Measurements from ENCODE around the gene DENND5B. TPM values are rescaled to one million over a fixed set of nuclear protein-coding genes. Genes with fewer than 3 reads are reported as not detected.
"Not testable (repeated sequence)": the region's sequence is repeated elsewhere in the genome, so short reads cannot be mapped to it uniquely, and the experiment has no call there.

Gene DENND5B
- total and polyA plus RNA-seq, 2 of the 4 experiments (the other 2 are of a cell fraction) = 5.5 to 13.4 TPM

GRCh38 chr12:31574803-31575575, 15.9 kb downstream of the DENND5B start:
- Histone ChIP-seq H3K79me1 (ENCODE audit: low read depth in 1 of 2, low read length in 2 of 2) (peaks cover 14 to 50% of the 10 kb centered on the region in 2 experiments; a peak in 3 of 4 replicates), H4K8ac (ENCODE audit: low read depth in 2 of 2, low read length in 2 of 2) (0 out of 4 replicates have a peak overlapping the region, but pooled peaks of 1 of the 2 experiments have one; percentile 22), H3K56ac (ENCODE audit: extremely low read depth, insufficient read depth, low read length) (no peak overlapping the region), H3K36me3 (ENCODE audit: control insufficient read depth, insufficient read depth, low read length) (no peaks in the 10 kb centered on the region), H3K4me1 (ENCODE audit: control insufficient read depth, insufficient read depth, low read length) (peaks cover 9% of the 10 kb centered on the region), H3K23ac (ENCODE audit: low read depth, low read length) (peak overlapping the region; percentile 1; the same call in 1 of the 2 replicates), H4K91ac (ENCODE audit: insufficient read depth, low read depth, low read length) (no peak overlapping the region), H2AK9ac (replicated peaks; ENCODE audit: low read depth, low read length, poor library complexity) (no peak overlapping the region), H3K9me1 (ENCODE audit: insufficient read depth, low read length) (no peaks in the 10 kb centered on the region), H2BK20ac (ENCODE audit: low read depth, low read length) (no peak overlapping the region), H4K5ac (ENCODE audit: low read depth, low read length) (no peak overlapping the region), H3K4me3 (ENCODE audit: insufficient read depth, low read depth, low read length) (no peak overlapping the region), H3K4me2 (ENCODE audit: low read depth, low read length) (peak overlapping the region; percentile 20; the same call in 1 of the 2 replicates), H2AK5ac (ENCODE audit: low read depth, low read length) (no peak overlapping the region), H4K20me1 (ENCODE audit: insufficient read depth, low read length) (peaks cover 5% of the 10 kb centered on the region; the same call in 1 of the 2 replicates), H3K18ac (ENCODE audit: low read depth, low read length) (no peak overlapping the region), H3K4ac (ENCODE audit: low read depth, low read length) (no peak overlapping the region), H2BK15ac (ENCODE audit: low read depth, low read length) (no peak overlapping the region), H2AFZ (replicated peaks; ENCODE audit: low read length, poor library complexity) (no peak overlapping the region), H3K14ac (replicated peaks; ENCODE audit: low read depth, low read length) (peak overlapping the region; percentile 41; the same call in 1 of the 2 replicates), H2BK5ac (ENCODE audit: low read depth, low read length, poor library complexity, severe bottlenecking) (no peak overlapping the region), H3K9ac (ENCODE audit: low read depth, low read length) (no peak overlapping the region), H2BK120ac (ENCODE audit: low read depth, low read length) (no peak overlapping the region), H3K27me3 (ENCODE audit: control insufficient read depth, insufficient read depth, low read length) (no peaks in the 10 kb centered on the region), H3K9me3 (ENCODE audit: control insufficient read depth, insufficient read depth, low read length) (no peaks in the 10 kb centered on the region), H3K27ac (ENCODE audit: insufficient read depth, low read length) (no peak overlapping the region)
- ChIA-PET POLR2A (ENCODE audit: unreplicated experiment) (no interaction called here), CTCF (interaction anchor here (0.6 kb wide), 1 partner anchor 265 kb away, joined by 4 read pairs; no protein-coding TSS in a partner anchor)
- in situ Hi-C loops (cut with MboI; ENCODE audit: low sequenced_read_pairs) = loop anchor here (25.0 kb wide), 1 partner anchor 138 kb away; no protein-coding TSS in a partner anchor
- TF ChIP-seq MAZ (IDR thresholded peaks at IDR 0.05; ENCODE audit: borderline replicate concordance, low read depth, low read length) (no peak), CEBPB (IDR thresholded peaks at IDR 0.05; ENCODE audit: low read depth, low read length) (peak; percentile 82)
- ATAC-seq (ENCODE audit: low read depth) (no peak; the same call in 1 of the 2 replicates), DNase-seq (peak; percentile 55)
- intact Hi-C loops (cut with micrococcal nuclease) = no loop called here
- no CpG with 5 or more reads among the region's 2 CpGs for WGBS, 2 experiments (ENCODE audit: extremely low coverage in 2 of 2, insufficient read length in 1 of 2)
- dilution Hi-C loops (cut with HindIII; ENCODE audit: low sequenced_read_pairs, unreplicated experiment) = no loop called here
- BruUV-seq (replicated peaks) = no TSS peak

- CTCF ChIA-PET = interaction anchor here (0.6 kb wide), 1 partner anchor 265 kb away, joined by 4 read pairs; no protein-coding TSS in a partner anchor
- intact Hi-C loops (cut with micrococcal nuclease); dilution Hi-C loops (cut with HindIII; ENCODE audit: low sequenced_read_pairs, unreplicated experiment); H3K23ac ChIP-seq (ENCODE audit: low read depth, low read length); H3K56ac ChIP-seq (ENCODE audit: extremely low read depth, insufficient read depth, low read length); H4K91ac ChIP-seq (ENCODE audit: insufficient read depth, low read depth, low read length); H3K9me1 ChIP-seq (ENCODE audit: insufficient read depth, low read length); in situ Hi-C loops (cut with MboI; ENCODE audit: low sequenced_read_pairs); H3K14ac ChIP-seq (replicated peaks; ENCODE audit: low read depth, low read length); H3K18ac ChIP-seq (ENCODE audit: low read depth, low read length); H2BK20ac ChIP-seq (ENCODE audit: low read depth, low read length); H3K4me2 ChIP-seq (ENCODE audit: low read depth, low read length); H2AFZ ChIP-seq (replicated peaks; ENCODE audit: low read length, poor library complexity); H2AK9ac ChIP-seq (replicated peaks; ENCODE audit: low read depth, low read length, poor library complexity); POLR2A ChIA-PET (ENCODE audit: unreplicated experiment); H2BK15ac ChIP-seq (ENCODE audit: low read depth, low read length); DNase-seq; H3K4me3 ChIP-seq (ENCODE audit: insufficient read depth, low read depth, low read length); H3K9ac ChIP-seq (ENCODE audit: low read depth, low read length); ATAC-seq (ENCODE audit: low read depth); H3K4ac ChIP-seq (ENCODE audit: low read depth, low read length); H4K20me1 ChIP-seq (ENCODE audit: insufficient read depth, low read length); H2BK5ac ChIP-seq (ENCODE audit: low read depth, low read length, poor library complexity, severe bottlenecking); H3K36me3 ChIP-seq (ENCODE audit: control insufficient read depth, insufficient read depth, low read length); H3K27ac ChIP-seq (ENCODE audit: insufficient read depth, low read length); H3K27me3 ChIP-seq (ENCODE audit: control insufficient read depth, insufficient read depth, low read length); BruUV-seq (replicated peaks); H2BK120ac ChIP-seq (ENCODE audit: low read depth, low read length); H4K8ac ChIP-seq (ENCODE audit: low read depth in 2 of 2, low read length in 2 of 2); H3K9me3 ChIP-seq (ENCODE audit: control insufficient read depth, insufficient read depth, low read length); H4K5ac ChIP-seq (ENCODE audit: low read depth, low read length); H2AK5ac ChIP-seq (ENCODE audit: low read depth, low read length): not testable (repeated sequence)
- 100% methylated on average over 2 of the region's 7 CpGs; no CpG with 5 or more reads in 1 of the 2 experiments for WGBS, 2 experiments (ENCODE audit: extremely low coverage in 2 of 2, insufficient read length in 1 of 2)
- Histone ChIP-seq H3K4me1 (ENCODE audit: control insufficient read depth, insufficient read depth, low read length) (peaks cover 11% of the 10 kb centered on the region), H3K79me1 (ENCODE audit: low read depth in 1 of 2, low read length in 2 of 2) (peaks cover 17 to 53% of the 10 kb centered on the region in 2 experiments; a peak in 3 of 4 replicates)
Observed at GRCh38 chr12:31574367-31574766, 16.6 kb downstream of the DENND5B start.

Measured in IMR-90 (cell line).